ENCODE results near the gene NFX1.
A peak's percentile ranks its signal among the peaks of the same experiment; 100 is the strongest.

NFX1 gene

DNA sequence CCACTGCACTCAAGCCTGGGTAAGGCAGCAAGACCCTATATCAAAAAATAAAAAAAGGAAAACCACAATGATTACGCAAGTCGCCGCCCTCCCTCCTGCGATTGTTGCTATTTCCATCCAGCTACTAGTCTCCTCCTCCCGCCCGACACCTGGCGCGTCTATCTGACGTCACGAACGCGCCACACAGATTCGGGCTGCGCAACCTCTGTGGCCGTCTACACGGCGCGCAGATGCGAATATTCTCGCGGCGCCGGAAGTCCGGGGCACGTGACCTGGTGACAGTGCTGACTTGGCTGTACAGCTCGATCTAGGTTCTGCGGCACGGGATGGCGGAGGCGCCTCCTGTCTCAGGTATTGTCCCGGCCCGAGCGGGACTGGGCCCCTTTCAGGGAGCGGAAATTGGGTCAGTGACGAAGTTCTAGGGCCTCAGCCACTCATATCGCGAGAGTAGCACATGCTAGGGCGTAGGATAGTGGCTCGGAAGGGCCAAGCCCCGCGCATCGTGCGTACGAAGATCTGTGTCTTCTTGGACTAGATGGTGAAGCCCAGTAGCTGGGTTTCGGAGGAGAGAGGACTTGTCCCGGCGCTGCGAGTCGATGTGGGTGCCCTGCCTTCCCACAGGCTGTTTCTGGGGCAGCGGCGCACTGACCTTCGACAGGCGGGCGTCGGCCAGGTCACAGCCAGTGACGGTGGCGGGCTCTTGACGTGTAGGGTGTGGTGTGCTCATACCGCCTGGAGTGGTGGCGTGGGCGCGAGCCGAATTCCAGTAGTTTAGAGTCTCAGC is at the start of gene NFX1:
TSS of gene NFX1 (plus strand) at position 270 of the 784 bp plus-strand sequence. CDS start at position 327, 57 bp downstream.
- peak; percentile 96 to 98 for DNase-seq (ENCODE audit: low read depth in 2 of 2, low spot score in 1 of 2)

DNA sequence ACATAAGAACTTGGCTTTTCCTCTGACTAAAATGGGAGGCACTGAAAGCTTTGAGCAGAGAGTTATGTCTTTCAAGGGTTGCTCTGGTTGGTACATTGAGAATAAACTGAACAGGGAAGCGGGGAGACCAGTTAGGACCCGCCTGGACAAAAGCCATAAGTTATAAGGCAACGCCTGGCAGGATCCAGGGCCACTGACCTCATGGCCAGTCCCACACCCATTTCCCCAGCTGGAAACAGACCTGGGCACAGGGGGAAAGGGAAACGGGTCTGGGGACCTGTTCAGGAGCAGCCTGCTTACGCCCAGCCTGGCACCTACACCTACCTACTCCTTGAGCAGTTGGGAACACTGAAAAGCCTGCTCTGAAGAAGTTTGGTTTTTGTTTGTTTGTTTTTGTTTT is 49.0 kb upstream of the NFX1 start:
- DNase-seq (ENCODE audit: low read depth in 2 of 2, low spot score in 1 of 2): no peak

DNA sequence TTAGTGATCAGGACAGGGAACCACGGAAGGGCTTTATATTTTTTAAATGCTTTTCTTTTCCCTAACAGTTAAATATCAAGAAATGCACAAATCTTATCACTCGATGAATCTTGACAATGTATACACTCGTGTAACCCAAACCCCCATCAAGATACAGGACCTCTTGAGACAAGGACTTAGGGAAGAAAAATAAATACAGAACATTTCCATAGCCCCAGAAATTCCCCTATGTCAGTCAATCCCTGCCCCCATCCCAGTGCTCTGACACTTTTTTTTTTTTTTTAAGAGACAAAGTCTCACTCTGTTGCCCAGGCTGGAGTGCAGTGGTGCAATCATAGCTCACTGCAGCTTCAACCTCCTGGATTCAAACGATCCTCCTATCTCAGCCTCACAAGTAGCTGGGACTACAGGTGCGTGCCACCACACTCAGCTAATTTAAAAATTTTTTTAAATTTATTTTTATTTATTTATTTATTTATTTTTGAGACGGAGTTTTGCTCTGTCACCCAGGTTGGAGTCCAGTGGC is 47.6 kb upstream of the NFX1 start:
- DNase-seq (ENCODE audit: low read depth in 2 of 2, low spot score in 1 of 2): no peak

DNA sequence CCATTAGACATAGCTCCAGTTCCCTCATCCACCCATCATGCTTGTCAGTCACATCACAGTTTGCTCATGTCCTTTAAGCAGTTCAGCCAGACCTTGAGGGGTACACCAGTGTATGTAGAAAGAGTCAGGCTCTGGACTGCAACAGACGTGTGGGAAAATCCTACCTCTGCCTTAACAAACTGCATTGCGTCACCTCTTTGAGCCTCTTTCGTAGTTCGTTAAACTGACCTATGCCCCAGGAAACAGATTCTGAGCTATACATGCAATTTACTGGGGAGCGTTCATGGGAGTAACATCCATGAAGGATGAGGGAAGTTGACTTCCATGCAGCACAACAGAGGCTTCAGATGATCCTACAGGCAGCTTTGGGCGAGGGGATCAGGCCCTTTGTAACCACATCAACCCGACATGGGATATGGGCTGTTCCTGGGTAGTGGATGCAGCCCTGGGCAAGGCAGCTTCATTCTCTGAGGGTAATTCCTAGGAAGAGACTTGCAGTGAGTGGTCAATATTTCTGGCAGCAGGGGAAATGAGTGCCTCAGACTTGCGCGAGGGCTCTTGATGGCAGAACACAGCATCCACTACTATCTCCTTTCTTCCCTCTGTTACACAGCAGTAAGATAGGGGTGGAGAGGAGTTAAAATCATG is 46.1 kb upstream of the NFX1 start:
- no peak for DNase-seq (ENCODE audit: low read depth in 2 of 2, low spot score in 1 of 2)

DNA sequence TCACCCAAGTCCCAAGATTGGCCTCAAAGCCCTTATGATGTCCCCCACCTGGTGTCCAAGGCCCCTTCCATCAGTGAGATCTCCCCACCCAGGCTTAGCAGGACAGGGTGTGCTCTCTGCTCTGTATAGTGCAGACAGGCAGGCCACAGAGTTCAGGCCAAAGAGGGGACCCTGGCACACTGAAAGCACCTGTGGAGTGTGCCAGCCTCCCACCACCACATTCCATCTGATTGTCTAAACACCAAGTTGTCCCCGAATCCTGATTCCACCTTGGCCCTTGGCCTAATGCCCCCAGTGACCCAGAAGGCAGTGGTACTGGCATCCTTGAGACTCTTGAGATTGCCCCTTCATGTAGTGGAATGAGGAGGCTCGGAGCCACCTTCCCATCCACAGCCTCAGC is 45.0 kb upstream of the NFX1 start:
- no peak for DNase-seq (ENCODE audit: low read depth in 2 of 2, low spot score in 1 of 2)

DNA sequence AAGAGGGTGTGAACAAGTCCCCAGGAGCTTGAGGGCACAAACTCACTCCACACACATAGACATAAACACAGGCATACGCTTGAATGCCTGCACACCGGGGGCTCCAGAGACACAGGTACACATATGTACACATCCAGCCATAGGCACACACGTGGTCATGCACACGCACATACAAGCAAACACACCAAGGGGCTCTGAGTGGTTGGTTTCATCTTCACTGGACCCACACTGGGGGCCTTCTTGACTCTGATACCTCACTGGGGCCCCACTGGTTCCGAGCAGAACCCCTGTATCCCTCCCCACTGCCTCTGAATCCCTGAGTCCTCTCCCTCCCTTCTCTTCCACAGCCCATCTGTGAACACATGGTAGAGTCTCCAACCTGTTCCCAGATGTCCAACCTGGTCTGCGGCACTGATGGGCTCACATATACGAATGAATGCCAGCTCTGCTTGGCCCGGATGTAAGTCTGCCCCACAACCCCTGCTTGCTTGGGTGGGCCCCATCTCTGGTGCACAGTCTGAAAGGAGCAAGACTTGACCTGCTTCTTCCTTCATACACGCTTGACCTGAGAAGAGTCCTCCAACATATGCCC is 44.0 kb upstream of the NFX1 start:
- no peak for DNase-seq (ENCODE audit: low read depth in 2 of 2, low spot score in 1 of 2)

DNA sequence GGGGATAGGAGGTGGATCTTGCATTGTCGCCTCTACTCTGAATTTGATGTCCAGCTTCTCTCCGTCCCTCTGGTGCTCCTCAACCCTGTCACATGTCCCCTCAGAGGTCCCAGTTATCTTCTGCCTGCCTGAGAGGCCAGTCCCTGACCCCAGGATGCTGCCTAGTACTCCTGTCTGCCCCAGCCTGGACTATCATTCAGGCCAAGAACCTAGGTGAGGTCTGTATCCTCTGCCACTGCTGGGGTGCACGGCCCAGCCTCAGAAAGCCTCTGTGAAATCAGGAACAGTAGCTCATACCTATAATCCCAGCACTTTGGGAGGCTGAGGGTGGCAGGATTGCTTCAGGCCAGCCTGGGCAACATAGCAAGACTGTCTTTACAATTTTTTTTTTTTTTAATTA is 41.7 kb upstream of the NFX1 start:
- no peak for DNase-seq (ENCODE audit: low read depth in 2 of 2, low spot score in 1 of 2)

DNA sequence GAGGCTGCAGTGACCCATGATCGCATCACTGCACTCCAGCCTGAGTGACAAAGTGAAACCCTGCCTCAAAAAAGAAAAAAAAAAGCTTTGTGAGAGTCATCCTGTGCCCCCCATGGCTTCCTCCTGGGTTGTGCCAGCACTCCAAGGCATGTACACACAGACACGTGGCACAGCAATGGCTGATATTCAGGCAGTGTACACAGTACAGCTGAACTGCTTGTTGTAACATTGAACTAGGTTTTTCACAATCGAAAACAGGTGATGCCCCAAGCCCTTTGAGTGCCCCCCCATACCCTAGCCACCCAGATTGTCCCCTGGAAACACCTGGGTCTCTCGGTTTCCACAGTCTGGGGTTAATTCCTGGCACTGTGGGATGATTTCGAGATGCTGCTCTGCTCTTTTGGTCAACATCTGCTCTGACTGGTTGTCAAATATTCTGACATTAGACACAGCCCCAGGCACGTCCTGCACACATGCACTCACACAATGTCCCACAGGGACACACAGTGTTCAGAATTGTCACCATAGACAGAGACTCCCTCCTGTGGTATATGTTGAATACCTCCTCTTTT is 41.1 kb upstream of the NFX1 start:
- no peak for DNase-seq (ENCODE audit: low read depth in 2 of 2, low spot score in 1 of 2)

DNA sequence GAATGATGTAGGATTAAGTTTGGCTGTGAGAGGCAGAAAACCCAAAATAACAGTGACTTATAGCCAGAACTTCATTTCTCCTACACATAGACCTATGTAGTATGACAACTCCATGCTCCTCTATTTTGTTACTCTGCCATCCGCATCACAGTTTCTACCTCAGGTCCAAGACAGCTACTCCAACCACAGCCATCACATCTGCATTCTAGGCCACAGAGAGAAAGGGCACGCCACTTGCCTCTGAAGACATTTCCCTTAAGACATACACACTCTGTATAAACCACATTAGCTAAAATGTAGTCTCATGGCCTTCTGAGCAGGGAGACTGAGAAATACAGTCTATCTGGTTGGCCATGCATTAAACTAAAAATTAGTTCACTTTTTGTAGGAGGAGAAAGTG is 40.3 kb upstream of the NFX1 start:
- no peak for DNase-seq (ENCODE audit: low read depth in 2 of 2, low spot score in 1 of 2)

DNA sequence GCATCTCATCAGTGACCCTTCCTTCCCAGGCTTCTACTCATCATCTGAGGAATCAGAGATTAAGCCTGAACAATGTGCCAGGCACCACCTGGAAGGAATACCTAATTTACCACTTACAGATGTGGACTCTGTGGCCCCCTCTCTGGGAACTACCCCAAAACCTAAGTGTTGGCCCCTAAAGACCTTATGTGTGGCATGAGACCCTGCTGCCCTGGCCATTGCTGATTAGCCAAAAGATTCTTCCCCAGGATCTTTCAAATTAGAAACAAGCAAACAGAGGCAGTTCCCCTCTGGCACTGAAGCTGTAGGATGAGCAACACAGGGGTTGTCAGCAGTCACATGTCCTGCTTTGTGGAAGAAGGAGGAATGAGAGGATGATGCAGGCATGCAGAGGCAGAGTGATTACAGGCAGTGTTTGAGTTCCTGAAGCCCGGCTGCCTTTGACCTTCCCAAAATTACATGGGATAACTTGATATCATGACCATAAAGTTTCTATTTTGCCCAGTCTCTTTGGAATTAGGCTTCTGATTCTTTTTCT is 39.8 kb upstream of the NFX1 start:
- no peak for DNase-seq (ENCODE audit: low read depth in 2 of 2, low spot score in 1 of 2)

DNA sequence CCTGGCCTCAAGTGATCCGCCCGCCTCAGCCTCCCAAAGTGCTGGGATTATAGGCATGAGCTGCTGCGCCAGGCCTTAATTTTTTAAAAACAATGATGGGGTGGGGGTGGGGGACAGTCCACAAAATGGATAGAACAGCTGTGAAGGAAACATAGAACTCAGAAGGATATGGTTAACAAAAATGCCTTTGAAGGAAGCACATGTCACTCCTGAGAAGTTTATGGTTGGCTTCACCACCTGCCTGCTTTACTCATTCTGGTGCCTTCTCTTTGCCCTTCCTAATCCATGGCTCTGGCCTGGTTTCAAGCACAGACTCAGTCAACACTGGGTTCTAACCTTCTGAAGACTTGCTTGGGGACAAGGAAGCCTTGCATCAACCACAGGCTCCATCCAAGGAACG is 36.1 kb upstream of the NFX1 start:
- DNase-seq (ENCODE audit: low read depth in 2 of 2, low spot score in 1 of 2): no peak

DNA sequence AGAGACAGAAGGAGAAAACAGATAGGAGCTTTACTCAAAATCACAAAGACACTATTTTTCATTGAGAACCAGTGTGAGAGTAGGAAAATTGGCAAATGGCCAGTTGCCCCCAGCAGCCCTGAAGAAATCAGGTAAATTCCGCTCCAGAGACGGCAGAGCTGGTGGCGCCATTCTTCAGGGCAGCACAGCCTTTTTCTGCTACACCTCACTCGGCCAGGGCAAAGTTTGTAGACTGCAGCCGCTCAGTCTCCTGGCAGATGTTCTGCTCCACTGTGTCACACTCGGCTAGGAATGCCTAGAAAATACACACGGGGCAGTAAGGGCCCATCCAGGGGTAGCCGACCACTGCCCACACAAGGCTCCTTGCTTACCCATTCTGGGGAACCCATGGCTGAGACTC is 35.3 kb upstream of the NFX1 start:
- no peak for DNase-seq (ENCODE audit: low read depth in 2 of 2, low spot score in 1 of 2)

DNA sequence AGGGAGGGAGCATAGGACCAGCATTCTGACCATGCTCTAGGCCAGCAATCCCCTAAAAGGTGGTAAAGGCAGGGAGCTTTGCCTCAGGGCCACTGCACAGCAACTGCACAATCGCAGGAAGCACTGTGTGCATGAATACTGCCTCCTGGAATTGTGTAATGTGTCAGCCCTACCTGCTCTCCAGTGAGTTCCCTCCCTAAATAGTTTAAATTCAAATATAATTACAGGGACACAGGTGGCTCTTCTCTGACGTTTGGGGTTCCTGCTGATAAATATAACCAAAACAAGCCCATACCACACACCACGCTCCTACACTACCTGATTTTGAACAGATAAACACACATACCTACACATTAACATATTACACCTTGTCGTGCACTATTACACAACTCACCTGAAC is 34.8 kb upstream of the NFX1 start:
- no peak for DNase-seq (ENCODE audit: low read depth in 2 of 2, low spot score in 1 of 2)

DNA sequence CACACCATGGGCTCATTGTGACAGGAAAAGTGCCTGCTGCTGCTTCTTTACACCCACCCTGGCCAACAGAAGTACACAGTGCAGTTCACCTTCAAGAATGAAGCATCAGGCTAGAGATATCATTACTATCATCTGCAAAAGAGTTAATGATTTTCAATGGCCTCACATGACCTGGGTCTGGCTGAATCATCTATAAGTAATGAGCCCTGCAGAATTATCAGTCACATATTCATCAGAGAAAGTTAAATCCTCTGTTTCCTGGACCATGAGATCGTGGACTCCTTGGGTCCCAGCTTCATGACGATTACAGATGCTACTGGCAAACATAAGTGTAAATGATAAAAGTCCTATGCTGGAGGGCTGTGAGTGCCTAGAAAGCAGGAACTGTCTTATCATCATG is 34.1 kb upstream of the NFX1 start:
- no peak for DNase-seq (ENCODE audit: low read depth in 2 of 2, low spot score in 1 of 2)

DNA sequence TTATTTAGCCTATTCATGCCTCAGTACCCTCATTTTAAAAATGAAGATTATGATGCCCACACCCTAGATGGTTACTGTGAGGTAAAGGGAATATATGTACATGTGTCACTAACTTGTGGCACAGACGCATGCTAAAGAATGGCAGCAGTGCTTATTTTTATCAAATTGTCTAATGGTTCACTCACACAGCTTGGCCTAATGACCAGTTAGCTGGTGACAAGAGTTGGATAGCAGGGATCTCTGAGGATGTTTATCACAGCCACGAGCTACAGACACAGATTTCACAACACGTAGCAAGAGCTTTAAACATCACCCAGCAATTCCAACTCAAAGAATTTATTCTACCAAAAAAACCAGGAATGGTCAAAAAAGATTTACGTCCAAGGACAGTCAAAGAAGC is 33.0 kb upstream of the NFX1 start:
- DNase-seq (ENCODE audit: low read depth in 2 of 2, low spot score in 1 of 2): no peak

DNA sequence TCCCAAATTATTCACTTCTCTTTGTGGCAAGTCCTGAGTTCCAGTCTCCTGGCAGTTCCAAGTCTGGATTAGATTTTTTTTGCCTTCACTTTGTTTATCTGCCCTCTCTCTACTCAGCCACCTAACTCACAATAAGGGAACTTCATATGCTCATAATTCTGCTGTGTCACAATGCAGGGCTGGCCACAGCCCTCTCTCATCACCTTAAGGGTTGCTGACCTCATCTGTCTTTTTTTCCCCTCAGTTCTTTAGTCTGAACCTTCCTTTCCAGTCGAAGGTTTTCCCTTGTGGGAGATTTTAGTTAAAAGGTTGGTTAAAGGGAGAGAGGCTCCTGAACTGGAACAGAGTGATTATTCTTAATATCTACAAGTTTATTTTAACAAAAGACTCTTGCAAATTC is 29.9 kb upstream of the NFX1 start:
- no peak for DNase-seq (ENCODE audit: low read depth in 2 of 2, low spot score in 1 of 2)

DNA sequence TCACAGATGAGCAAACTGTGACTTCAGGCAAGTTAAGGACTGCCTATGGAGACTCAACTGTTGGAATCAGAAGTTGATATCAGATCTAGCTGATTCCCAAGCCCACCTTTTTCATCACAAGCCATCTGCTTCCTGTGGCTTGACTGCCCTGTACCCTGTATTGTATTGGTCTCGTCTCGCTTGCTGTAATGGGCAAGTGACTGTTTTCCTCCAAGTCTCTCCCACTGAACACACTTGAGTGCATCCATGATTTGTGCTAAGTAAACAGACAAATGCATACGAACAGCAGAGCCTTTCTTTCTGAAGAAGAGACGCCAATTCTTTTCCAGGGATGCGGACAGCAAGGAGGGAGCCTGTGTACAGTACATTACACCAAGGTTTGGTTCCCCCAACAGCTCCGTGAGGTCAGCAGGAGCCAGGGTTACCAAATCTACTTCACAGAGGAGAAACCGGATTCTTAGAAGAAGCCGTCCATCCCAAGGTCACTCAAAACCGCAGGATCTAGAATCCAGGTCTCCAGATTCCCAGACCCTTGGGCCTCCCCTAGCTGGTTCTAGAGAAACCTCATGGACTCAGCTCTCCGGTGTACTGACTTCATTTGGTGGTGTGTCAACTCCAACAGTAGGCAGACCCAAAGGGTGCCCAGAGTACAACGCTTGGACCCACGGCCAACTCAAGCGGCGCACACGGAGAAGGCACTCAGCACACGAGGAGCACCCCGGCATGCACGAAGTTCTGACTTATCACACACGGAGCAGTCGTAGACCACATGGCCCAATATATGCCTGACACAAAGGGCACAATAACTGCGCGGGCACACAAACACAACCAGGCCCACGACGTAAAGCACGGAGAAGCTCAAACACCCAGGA is 26.9 kb upstream of the NFX1 start:
- no peak for DNase-seq (ENCODE audit: low read depth in 2 of 2, low spot score in 1 of 2)

DNA sequence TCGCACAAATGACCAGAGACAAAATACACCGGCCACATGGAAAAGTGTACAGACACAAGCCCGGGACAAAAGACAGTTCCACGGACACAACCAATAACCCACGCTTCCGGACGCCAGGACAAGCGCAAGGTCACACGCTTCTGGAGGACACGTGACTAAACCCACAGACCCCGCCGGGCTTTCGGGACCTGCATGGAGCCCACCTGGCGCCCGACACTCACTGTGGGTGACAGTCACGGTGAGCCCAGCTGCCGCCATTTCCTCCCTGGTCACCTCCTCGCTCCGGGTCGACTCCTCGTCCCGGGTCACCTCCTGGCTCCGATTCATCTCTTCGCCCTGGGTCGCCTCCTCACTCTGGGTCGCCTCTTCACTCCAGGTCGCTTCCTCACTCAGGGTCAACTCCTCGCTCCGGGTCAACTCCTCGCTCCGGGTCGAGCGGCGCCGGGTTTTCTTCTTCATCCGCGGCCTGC is 26.3 kb upstream of the NFX1 start:
- DNase-seq (ENCODE audit: low read depth in 2 of 2, low spot score in 1 of 2): peak in 1 of 2 donors; percentile 6

DNA sequence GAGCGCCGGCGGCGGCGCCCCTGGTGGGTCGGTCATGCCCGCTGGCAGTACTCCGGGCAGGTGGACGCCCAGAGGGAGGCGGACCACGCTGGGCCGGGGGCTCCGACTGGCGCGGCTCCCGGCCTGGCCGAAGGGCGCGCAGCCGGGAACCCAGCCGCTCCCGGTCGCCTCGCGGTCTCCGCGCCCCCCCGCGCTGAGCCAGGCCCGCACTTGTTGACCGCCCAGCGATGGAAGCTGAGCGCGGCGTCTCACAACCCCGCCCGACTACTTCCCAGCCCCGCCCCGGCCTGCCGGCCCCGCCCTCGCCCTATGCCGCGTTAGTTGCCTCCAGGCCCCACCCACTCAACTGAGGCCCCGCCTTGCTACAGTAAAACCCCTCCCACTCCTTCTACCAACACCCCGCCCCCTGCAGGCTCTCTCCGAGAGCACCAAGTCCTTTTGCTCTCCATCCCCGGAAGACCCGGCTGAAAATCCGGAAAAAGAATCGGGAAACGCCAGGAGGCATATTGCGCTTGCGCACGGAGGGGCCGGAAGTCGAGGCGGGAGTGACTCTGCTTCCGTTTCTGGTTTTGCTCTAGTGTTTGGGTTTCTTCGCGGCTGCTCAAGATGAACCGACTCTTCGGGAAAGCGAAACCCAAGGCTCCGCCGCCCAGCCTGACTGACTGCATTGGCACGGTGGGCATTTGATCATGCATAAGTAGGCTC is 25.7 kb upstream of the NFX1 start, which contains the start of the genes BAG1 and CHMP5:
TSS of gene BAG1 (minus strand) at position 236 of the 705 bp plus-strand sequence.
TSS of gene CHMP5 (plus strand) at position 577 of the 705 bp plus-strand sequence. CDS start at position 607, 30 bp downstream.
- peak; percentile 99 to 100 for DNase-seq (ENCODE audit: low read depth in 2 of 2, low spot score in 1 of 2)
